IPS-18c (cell line): ENCODE results near the gene R3HDM2.
A peak's percentile ranks its signal among the peaks of the same experiment; 100 is the strongest.

Experiments used
- H3K4me3 ChIP-seq: 2 replicates; pipeline ENCODE4 v1.7.0; 2013; ENCODE audit warnings: low read depth, mild to moderate bottlenecking, low read length, moderate library complexity; ENCODE audit not compliant: insufficient read depth
- H3K9me3 ChIP-seq: one replicate; pipeline ENCODE4 v1.6.1; 2013; ENCODE audit warnings: mild to moderate bottlenecking, low read length, moderate library complexity; ENCODE audit not compliant: control insufficient read depth, insufficient read depth

Gene R3HDM2

GRCh38 chr12:57225680-57226210 is 205.1 kb downstream of the R3HDM2 start:
- Histone ChIP-seq H3K9me3 (peaks cover 4% of the 10 kb centered on the region), H3K4me3 (no peak overlapping the region; the same call in none of the 2 replicates)

GRCh38 chr12:57224973-57225679 is 205.7 kb downstream of the R3HDM2 start:
- peaks cover 4% of the 10 kb centered on the region for H3K9me3 ChIP-seq
- no peak overlapping the region for H3K4me3 ChIP-seq

- Histone ChIP-seq H3K9me3 (peaks cover 4% of the 10 kb centered on the region), H3K4me3 (no peak overlapping the region)
Observed at GRCh38 chr12:57224278-57224972, 206.4 kb downstream of the R3HDM2 start.

DNA sequence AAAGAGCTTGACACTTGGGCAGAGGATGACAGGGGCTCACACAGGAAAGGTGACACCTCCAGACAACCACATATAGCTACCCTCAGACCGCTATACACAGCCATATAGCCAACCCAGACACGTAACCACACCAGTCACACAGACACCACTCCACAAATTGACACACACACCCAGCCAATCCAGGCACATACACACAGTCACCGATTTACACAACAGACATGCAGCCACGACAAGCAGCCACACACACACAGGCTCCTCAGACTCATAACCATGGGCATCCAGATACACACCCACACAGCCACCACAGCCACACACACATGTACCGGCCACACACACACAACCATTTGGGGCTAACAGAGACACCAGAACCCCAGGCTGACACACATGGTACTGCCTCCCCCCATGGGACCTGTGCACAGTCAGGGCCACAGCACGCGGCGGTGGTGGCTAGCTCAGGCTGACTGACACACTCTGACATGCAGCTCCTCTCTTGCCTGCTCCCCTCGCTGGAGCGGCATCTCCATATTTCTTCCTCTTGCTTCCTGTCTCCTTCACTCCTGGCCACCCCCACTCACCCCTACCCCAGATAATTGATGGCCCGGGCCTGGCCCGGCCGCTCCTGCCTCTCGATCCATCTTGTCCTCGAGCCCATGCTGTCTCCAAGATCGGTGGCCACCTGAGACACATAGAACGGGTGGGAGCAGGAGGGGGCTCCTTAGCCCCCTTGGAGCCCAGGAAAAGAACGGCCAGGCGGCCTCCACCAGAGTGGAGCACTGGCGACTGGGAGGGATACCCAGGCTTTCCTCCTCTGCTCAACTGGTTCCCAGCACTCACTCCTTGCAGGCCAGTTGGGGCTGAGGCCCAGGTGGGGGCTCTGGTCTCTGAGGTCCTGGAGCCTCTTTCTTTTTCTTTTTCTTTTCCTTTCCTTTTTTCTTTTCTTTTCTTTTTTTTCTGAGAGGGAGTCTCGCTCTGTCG is 207.4 kb downstream of the R3HDM2 start:
- peaks cover 4% of the 10 kb centered on the region for H3K9me3 ChIP-seq
- no peak overlapping the region for H3K4me3 ChIP-seq

GRCh38 chr12:57222286-57223190 is 208.3 kb downstream of the R3HDM2 start:
- peaks cover 6% of the 10 kb centered on the region for H3K9me3 ChIP-seq
- no peak overlapping the region for H3K4me3 ChIP-seq

DNA sequence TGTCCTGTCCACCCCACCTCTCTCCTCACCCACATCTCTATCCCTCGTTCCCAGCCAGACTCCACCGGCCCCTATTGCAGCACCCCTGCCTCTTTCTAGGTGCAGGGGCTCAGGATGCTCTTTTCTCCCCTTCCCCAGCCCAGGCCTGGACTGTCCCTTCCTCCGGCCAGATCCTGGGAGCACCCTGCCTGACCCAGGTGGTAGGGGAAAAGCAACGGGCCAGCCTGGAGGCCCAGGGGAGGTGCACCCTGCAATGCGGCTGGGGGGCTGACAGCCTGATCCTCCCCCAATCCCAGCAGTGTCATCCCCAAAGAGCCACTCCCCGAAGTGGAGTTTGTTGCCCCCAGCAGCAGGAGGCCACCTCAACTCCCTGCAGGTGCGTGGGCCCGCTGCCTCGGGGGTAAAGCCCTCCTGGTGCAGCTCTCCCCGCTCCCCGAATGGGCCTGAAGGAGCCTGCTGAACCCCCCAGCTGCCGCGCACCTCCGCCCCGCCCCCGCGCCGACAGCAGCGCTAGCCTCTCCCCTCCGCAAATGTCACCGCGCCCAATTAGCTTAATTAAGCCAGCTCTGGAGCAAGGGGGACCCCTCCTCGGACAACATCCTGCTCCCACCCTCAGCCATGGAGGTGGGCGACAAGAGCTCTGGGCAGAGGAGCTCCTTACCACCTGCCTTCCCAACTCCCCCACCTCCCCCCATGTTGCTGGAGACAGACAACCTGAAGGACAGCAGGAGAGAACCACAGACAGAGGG is 209.5 kb downstream of the R3HDM2 start:
- peaks cover 6% of the 10 kb centered on the region for H3K9me3 ChIP-seq
- H3K4me3 ChIP-seq: peak overlapping the region; percentile 20; the same call in 1 of the 2 replicates

DNA sequence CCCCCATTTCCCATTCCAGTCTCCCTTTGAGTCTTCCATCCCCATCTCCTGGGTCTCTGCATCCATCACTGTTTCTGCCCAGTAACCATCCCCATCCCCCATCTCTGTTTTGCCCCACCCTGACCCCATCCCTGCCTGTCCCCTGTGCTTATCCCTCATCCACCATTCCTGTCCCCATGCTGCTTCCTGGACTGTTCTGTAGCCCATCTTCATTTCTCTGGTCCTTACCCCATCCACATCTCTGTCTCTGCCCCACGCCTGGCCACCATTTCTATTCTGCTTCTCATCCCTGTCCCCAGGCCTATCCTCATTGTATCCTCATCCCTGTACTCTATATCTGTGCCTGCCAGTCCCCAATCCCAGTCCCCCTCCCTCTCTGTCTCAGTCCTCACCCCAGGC is 210.1 kb downstream of the R3HDM2 start:
- Histone ChIP-seq H3K9me3 (peaks cover 6% of the 10 kb centered on the region), H3K4me3 (no peak overlapping the region)

GRCh38 chr12:57219993-57220754 is 210.7 kb downstream of the R3HDM2 start:
- H3K4me3 ChIP-seq: peak overlapping the region; percentile 38; the same call in 1 of the 2 replicates
- peaks cover 6% of the 10 kb centered on the region for H3K9me3 ChIP-seq

DNA sequence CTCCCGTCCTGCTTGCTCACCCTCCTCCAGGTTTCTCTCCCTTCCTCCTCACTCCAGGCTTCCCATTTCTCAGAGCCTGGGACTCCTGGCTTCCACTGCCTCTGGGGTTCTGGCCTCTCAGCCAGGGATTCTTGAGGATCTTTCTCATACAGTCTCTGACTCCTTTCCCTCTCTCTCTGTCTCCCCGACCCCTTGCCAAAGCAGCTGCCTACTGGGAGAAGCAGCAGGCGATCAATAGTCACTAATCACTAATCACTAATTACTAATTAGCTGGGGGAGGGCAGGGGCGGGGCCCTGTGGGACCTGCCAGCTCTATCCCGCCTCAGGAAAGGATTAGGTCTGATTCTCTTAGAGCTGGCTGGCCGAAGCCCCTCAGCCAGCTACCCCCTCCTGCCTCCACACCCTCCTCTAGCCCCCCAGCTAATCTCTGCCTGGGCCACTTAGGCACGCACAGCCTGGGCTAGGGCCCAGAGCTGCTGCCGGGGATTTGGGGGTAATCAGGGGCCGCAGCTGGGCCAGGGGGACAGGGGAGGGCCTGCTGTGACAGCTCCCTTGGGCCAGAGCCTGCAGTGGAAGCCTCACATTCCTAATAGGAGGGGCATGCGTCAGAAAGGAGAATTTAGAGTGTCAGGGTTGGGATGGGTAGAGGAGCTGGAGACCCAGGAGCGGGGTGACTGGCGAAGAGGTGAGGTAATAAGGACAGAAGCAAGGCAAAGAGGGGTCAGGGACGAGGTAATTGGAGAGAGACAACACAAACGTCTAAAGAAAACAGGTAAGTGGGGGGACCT is 211.4 kb downstream of the R3HDM2 start:
- peak overlapping the region; percentile 38; the same call in 1 of the 2 replicates for H3K4me3 ChIP-seq

GRCh38 chr12:57218030-57218853 is 212.6 kb downstream of the R3HDM2 start:
- H3K4me3 ChIP-seq: no peak overlapping the region

More for the DNA sequence above, 211.4 kb downstream of the R3HDM2 start:
- H3K9me3 ChIP-seq: peaks cover 6% of the 10 kb centered on the region

DNA sequence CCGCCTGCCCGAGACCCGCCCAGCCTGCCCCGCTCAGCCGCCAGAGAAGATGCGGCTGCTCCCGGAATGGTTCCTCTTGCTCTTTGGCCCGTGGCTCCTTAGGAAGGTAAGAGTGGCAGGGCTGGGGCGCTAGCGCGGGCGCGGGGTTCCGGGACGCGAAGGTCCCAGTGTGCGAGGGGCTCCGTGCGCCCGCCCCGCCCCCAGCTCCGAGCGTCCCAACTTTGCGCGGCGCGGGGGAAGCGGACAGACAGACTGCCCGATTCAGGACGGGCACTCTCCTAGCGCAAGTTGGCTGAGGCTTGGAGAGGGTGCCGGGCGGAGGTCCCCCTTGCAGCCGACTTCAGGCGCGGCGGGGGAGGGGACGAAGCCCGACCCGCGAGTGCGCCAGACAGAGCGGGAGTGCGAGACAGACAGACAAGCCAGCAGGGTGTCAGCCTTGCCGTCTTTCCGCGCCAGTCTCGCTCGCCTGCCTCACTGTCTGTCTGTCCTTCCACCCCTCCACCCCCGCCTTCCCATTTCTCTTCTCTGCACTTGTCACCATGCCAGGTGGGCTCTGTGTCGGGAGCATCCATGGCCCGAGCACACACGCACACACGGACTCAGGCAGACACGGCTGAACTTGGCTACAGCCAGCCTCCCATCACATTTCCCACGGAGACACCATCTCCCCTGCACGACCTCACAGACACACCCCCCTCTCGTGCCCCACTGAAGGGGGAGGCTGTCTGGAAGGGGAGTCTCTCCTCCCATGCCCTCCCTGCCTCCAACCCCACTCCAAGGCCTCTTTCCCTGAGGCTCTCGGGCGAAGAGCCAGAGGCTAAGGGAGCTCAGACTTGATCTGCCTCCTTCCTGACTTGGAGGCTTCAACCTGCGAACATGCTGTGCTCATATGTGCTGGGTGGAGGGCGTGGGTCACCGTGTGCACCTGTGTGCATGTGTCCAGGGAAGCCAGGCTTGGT is 213.6 kb downstream of the R3HDM2 start:
- H3K9me3 ChIP-seq: peaks cover 2% of the 10 kb centered on the region

More at GRCh38 chr12:57218030-57218853, 212.6 kb downstream of the R3HDM2 start:
- H3K9me3 ChIP-seq: peaks cover 4% of the 10 kb centered on the region

GRCh38 chr12:57216014-57216911 is 214.6 kb downstream of the R3HDM2 start, which contains the start of gene NXPH4:
Gene NXPH4, plus strand, starts transcription at chr12:57216794. Its CDS starts 176 bp downstream, at chr12:57216970.
- Histone ChIP-seq H3K4me3 (peak within 1 kb of the TSS; percentile 58), H3K9me3 (peaks cover 2% of the 10 kb centered on the region)

More for the DNA sequence above, 213.6 kb downstream of the R3HDM2 start:
- peak overlapping the region; percentile 58 for H3K4me3 ChIP-seq
